Heart left ventricle (tissue), 13 donors: ENCODE data around the gene NAA20.

ENCODE experiments used
- POLR2A ChIP-seq, 2 donors: fragments of 450-650 bp; IDR thresholded peaks; one replicate each; pipeline ENCODE4 v1.6.1; 2017; ENCODE audit warnings: antibody characterized with exemption in 2 of 2, mild to moderate bottlenecking in 2 of 2, moderate library complexity in 2 of 2
- TF ChIP-seq, protein P1 (sequence below), 12 donors: fragments of 200-600 bp; sonication (generic) in 4 of 12; IDR thresholded peaks; one replicate each; pipeline versions ENCODE4 v1.5.0 to v1.8.0; 2018 to 2022; ENCODE audit warnings: antibody characterized with exemption in 12 of 12, mild to moderate bottlenecking in 5 of 12
- donor health status: ischemic (EF 13 %, LVEDD 7.1; RV severe dilation, severe dysfunction).
- donor health status: DM: no; HTN: yes; CAD: no.
- donor health status: DM: no; HTN: no; CAD: no.
- donor health status: ischemic (EF 25% LVEDD 6.9; RV normal size, moderate dysfunction).
- donor health status: ischemic (EF 25% LVEDD 5.7; RV mildly dilated, moderate dysfunction).
- donor health status: ischemic (EF 35%, LVEDD 5.7; RV mildly dilated, moderate dysfunction).
- donor health status: nonischemic (EF 11% LVEDD 7.7; RV severe dilation, severe dysfunction).
- donor health status: DM: yes; HTN: yes; CAD: no.
- donor health status: PGD.
- donor health status: ischemic (EF 29% LVEDD 5.4; RV normal size, mild dysfunction).
- donor health status: nonischemic (EF 23%, LVEDD 6.1; RV moderate dilation, normal function).

DNA sequence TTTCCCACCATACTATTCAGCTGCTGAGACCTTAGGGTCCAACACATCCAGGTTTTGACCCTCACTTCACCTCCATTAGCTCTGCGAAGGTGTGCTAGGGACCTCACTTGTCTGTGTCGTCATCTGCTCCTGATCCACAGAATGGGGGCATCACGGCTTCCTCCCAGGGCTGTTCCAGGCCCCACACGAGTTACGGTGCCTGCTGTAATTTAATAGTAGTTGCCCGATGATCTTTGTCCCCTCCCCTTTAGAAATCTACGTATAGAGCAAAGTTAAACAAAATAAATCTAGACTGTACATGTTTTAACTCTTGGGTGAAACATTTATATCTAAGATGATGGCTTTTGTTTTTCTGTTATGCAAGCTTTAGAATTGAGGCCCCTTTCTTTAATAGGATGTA, 49.1 kb upstream of the NAA20 start:
- no peak for TF ChIP-seq POLR2A (IDR thresholded peaks at IDR 0.05)
- TF ChIP-seq, protein P1, sequence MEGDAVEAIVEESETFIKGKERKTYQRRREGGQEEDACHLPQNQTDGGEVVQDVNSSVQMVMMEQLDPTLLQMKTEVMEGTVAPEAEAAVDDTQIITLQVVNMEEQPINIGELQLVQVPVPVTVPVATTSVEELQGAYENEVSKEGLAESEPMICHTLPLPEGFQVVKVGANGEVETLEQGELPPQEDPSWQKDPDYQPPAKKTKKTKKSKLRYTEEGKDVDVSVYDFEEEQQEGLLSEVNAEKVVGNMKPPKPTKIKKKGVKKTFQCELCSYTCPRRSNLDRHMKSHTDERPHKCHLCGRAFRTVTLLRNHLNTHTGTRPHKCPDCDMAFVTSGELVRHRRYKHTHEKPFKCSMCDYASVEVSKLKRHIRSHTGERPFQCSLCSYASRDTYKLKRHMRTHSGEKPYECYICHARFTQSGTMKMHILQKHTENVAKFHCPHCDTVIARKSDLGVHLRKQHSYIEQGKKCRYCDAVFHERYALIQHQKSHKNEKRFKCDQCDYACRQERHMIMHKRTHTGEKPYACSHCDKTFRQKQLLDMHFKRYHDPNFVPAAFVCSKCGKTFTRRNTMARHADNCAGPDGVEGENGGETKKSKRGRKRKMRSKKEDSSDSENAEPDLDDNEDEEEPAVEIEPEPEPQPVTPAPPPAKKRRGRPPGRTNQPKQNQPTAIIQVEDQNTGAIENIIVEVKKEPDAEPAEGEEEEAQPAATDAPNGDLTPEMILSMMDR (IDR thresholded peaks at IDR 0.05), result no peak
